ENCODE measurements around the gene ARHGAP29.

Gene ARHGAP29, protein sequence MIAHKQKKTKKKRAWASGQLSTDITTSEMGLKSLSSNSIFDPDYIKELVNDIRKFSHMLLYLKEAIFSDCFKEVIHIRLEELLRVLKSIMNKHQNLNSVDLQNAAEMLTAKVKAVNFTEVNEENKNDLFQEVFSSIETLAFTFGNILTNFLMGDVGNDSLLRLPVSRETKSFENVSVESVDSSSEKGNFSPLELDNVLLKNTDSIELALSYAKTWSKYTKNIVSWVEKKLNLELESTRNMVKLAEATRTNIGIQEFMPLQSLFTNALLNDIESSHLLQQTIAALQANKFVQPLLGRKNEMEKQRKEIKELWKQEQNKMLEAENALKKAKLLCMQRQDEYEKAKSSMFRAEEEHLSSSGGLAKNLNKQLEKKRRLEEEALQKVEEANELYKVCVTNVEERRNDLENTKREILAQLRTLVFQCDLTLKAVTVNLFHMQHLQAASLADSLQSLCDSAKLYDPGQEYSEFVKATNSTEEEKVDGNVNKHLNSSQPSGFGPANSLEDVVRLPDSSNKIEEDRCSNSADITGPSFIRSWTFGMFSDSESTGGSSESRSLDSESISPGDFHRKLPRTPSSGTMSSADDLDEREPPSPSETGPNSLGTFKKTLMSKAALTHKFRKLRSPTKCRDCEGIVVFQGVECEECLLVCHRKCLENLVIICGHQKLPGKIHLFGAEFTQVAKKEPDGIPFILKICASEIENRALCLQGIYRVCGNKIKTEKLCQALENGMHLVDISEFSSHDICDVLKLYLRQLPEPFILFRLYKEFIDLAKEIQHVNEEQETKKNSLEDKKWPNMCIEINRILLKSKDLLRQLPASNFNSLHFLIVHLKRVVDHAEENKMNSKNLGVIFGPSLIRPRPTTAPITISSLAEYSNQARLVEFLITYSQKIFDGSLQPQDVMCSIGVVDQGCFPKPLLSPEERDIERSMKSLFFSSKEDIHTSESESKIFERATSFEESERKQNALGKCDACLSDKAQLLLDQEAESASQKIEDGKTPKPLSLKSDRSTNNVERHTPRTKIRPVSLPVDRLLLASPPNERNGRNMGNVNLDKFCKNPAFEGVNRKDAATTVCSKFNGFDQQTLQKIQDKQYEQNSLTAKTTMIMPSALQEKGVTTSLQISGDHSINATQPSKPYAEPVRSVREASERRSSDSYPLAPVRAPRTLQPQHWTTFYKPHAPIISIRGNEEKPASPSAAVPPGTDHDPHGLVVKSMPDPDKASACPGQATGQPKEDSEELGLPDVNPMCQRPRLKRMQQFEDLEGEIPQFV

GRCh38 chr1:94237291-94238226 lies at the start of gene ARHGAP29:
Gene ARHGAP29 (minus strand): TSS chr1:94237584. CDS start chr1:94231611, 5,973 bp downstream.
- Histone ChIP-seq H3K4me1 (ENCODE audit: insufficient read depth, low read length, poor library complexity, severe bottlenecking) (peaks cover 35% of the 10 kb centered on the region), H3K4me3 (ENCODE audit: low read length, poor library complexity, severe bottlenecking) (no peak within 1 kb of the TSS), H3K9ac (ENCODE audit: low read depth, low read length, poor library complexity, severe bottlenecking) (no peak within 1 kb of the TSS), H3K79me2 (ENCODE audit: insufficient read depth, low read length) (no peaks in the 10 kb centered on the region), H3K9me2 (replicated peaks; ENCODE audit: low read depth, low read length) (no peaks in the 10 kb centered on the region), H3K4me2 (ENCODE audit: low read depth, low read length, poor library complexity, severe bottlenecking) (no peak within 1 kb of the TSS), H3K36me3 (ENCODE audit: insufficient read depth, low read length) (no peaks in the 10 kb centered on the region), H3F3A (ENCODE audit: low read depth) (no peaks in the 10 kb centered on the region), H2AFZ (ENCODE audit: low read length) (no peak within 1 kb of the TSS; the same call in 1 of the 2 replicates), H3K27me3 (ENCODE audit: insufficient read depth, low read length, poor library complexity, severe bottlenecking) (no peaks in the 10 kb centered on the region), H3K9me3 (ENCODE audit: insufficient read depth, low read depth, low read length) (no peaks in the 10 kb centered on the region), H4K20me1 (ENCODE audit: insufficient read depth, low read length, poor library complexity, severe bottlenecking) (no peaks in the 10 kb centered on the region)
- TF ChIP-seq, protein P1, sequence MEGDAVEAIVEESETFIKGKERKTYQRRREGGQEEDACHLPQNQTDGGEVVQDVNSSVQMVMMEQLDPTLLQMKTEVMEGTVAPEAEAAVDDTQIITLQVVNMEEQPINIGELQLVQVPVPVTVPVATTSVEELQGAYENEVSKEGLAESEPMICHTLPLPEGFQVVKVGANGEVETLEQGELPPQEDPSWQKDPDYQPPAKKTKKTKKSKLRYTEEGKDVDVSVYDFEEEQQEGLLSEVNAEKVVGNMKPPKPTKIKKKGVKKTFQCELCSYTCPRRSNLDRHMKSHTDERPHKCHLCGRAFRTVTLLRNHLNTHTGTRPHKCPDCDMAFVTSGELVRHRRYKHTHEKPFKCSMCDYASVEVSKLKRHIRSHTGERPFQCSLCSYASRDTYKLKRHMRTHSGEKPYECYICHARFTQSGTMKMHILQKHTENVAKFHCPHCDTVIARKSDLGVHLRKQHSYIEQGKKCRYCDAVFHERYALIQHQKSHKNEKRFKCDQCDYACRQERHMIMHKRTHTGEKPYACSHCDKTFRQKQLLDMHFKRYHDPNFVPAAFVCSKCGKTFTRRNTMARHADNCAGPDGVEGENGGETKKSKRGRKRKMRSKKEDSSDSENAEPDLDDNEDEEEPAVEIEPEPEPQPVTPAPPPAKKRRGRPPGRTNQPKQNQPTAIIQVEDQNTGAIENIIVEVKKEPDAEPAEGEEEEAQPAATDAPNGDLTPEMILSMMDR (conservative IDR thresholded peaks at IDR 0.05; ENCODE audit: low read length) = peak; percentile 17; the same call in 1 of the 2 replicates
- no peak for TF ChIP-seq EZH2phosphoT487 (IDR thresholded peaks at IDR 0.05; ENCODE audit: borderline replicate concordance)

DNA sequence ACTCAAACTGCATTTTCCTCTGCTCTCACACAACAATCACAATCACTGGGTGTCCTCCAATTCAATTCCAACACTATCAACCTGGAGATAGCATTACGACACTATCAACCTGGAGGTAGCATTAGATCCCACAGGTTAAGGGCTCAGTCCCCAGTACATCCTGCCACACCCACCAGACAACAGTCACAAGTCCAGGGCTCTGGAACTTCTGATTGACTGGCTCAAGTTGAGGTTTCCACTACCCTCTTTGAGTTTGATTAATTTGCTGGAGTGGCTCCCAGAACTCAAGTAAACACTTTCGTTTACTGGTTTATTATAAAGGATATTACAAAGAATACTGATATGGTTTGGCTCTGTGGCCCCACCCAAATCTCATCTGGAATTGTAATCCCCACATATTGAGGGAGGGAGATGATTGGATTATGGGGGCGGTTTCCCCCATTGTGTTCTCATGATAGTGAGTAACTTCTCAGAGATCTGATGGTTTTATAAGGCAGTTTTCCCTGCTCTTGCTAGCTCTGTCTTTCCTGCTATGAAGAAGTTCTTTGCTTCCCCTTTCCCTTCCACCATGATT lies 49.6 kb upstream of the ARHGAP29 start:
- H3K9me3 ChIP-seq (ENCODE audit: insufficient read depth, low read depth, low read length) = no peaks in the 10 kb centered on the region
- H3K4me1 ChIP-seq (ENCODE audit: insufficient read depth, low read length, poor library complexity, severe bottlenecking) = peaks cover 2% of the 10 kb centered on the region
- no peak overlapping the region for H3K9ac ChIP-seq (ENCODE audit: low read depth, low read length, poor library complexity, severe bottlenecking)
- H3K27me3 ChIP-seq (ENCODE audit: insufficient read depth, low read length, poor library complexity, severe bottlenecking) = no peaks in the 10 kb centered on the region
- H2AFZ ChIP-seq (ENCODE audit: low read length) = no peak overlapping the region
- no peaks in the 10 kb centered on the region for H3K79me2 ChIP-seq (ENCODE audit: insufficient read depth, low read length)
- no peak overlapping the region for H3K4me2 ChIP-seq (ENCODE audit: low read depth, low read length, poor library complexity, severe bottlenecking)
- H4K20me1 ChIP-seq (ENCODE audit: insufficient read depth, low read length, poor library complexity, severe bottlenecking) = no peaks in the 10 kb centered on the region
- no peaks in the 10 kb centered on the region for H3K36me3 ChIP-seq (ENCODE audit: insufficient read depth, low read length)
- no peaks in the 10 kb centered on the region for H3F3A ChIP-seq (ENCODE audit: low read depth)
- TF ChIP-seq EZH2phosphoT487 (IDR thresholded peaks at IDR 0.05; ENCODE audit: borderline replicate concordance) = no peak
- TF ChIP-seq, protein P1 (conservative IDR thresholded peaks at IDR 0.05; ENCODE audit: low read length) = no peak
- H3K9me2 ChIP-seq (replicated peaks; ENCODE audit: low read depth, low read length) = no peaks in the 10 kb centered on the region
- no peak overlapping the region for H3K4me3 ChIP-seq (ENCODE audit: low read length, poor library complexity, severe bottlenecking)

Data from Loucy (cell line).